Measurements from ENCODE around the gene FAM168A. TPM values are rescaled to one million over a fixed set of nuclear protein-coding genes. Genes with fewer than 3 reads are reported as not detected.
A peak's percentile ranks its signal among the peaks of the same experiment; 100 is the strongest.

FAM168A gene
- total RNA-seq, 1 donor from 2014 or later = 28.4 TPM

GRCh38 chr11:73389134-73389525, 208.8 kb downstream of the FAM168A start:
- TF ChIP-seq CTCF (IDR thresholded peaks at IDR 0.05; ENCODE audit: borderline replicate concordance) = no peak
- Histone ChIP-seq H3K4me3 (no peak overlapping the region), H3K4me1 (peaks cover 53% of the 10 kb centered on the region), H3K9me3 (replicated peaks) (no peaks in the 10 kb centered on the region), H3K27me3 (ENCODE audit: low read depth) (no peaks in the 10 kb centered on the region), H3K36me3 (no peaks in the 10 kb centered on the region), H3K27ac (replicated peaks) (no peak overlapping the region)
- no peak for DNase-seq
- intact Hi-C loops (cut with micrococcal nuclease) = no loop called here

DNA sequence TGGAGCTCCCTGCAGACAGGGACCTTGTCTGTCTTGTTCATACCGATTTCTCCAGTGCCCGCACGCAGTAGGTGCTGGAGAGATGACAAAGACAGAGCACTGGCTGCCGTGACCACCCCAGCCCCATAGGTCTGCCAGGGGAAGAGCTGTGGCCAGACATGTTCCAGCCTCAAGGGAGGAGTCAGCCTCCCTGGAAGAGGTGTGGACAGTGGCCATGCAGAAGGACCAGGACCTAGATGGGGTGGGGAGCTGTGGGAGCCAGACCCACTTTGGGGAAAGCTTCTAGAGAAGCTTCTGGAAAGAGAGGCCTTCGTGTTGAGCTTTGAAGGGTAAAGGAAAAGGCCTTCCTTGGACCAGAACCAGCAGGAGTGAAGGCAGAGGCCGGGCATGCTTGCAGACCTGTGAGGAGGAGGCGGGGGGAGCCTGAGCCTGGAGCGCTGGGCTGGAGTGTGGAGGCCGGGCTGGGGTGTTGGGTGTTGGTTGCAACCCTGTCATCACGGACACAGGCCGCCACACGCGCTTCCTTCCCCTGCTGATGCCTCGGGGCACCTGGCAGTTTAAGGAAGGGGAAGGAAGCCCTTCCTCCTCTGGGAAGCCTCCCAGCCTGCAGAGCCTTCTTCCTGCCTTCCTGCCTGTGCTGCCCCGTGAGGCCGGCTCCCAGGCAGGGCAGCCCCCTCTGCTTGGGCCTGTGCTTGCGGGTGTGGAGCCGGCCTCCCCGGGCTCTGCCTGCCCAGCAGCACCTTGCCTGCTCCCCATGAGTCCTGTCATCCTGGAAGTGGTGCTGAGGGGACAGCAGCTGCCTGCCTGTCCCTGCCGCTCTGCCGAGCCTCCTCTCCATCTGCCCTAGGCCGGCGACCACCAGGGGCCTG, 209.4 kb downstream of the FAM168A start:
- intact Hi-C loops (cut with micrococcal nuclease) = no loop called here
- peak overlapping the region; percentile 46 for H3K27ac ChIP-seq (replicated peaks)
- H3K36me3 ChIP-seq = no peaks in the 10 kb centered on the region
- no peaks in the 10 kb centered on the region for H3K27me3 ChIP-seq (ENCODE audit: low read depth)
- peaks cover 54% of the 10 kb centered on the region for H3K4me1 ChIP-seq
- no peak overlapping the region for H3K4me3 ChIP-seq
- TF ChIP-seq CTCF (IDR thresholded peaks at IDR 0.05; ENCODE audit: borderline replicate concordance) = no peak
- DNase-seq = peak; percentile 70
- H3K9me3 ChIP-seq (replicated peaks) = no peaks in the 10 kb centered on the region

GRCh38 chr11:73387594-73388264, 210.2 kb downstream of the FAM168A start:
- Histone ChIP-seq H3K27me3 (ENCODE audit: low read depth) (no peaks in the 10 kb centered on the region), H3K27ac (replicated peaks) (peak overlapping the region; percentile 46), H3K36me3 (no peaks in the 10 kb centered on the region), H3K4me3 (no peak overlapping the region), H3K9me3 (replicated peaks) (no peaks in the 10 kb centered on the region), H3K4me1 (peaks cover 55% of the 10 kb centered on the region)
- intact Hi-C loops (cut with micrococcal nuclease) = no loop called here
- TF ChIP-seq CTCF (IDR thresholded peaks at IDR 0.05; ENCODE audit: borderline replicate concordance) = no peak
- no peak for DNase-seq

- peaks cover 67% of the 10 kb centered on the region for H3K4me1 ChIP-seq
- no peaks in the 10 kb centered on the region for H3K27me3 ChIP-seq (ENCODE audit: low read depth)
- peak overlapping the region; percentile 59 for H3K27ac ChIP-seq (replicated peaks)
- DNase-seq = no peak
- no peak for TF ChIP-seq CTCF (IDR thresholded peaks at IDR 0.05; ENCODE audit: borderline replicate concordance)
- H3K36me3 ChIP-seq = no peaks in the 10 kb centered on the region
- intact Hi-C loops (cut with micrococcal nuclease) = no loop called here
- H3K9me3 ChIP-seq (replicated peaks) = no peaks in the 10 kb centered on the region
- no peak overlapping the region for H3K4me3 ChIP-seq
These were observed 211.4 kb downstream of the FAM168A start for GRCh38 chr11:73386546-73386945.

- Histone ChIP-seq H3K4me3 (no peak overlapping the region), H3K36me3 (no peaks in the 10 kb centered on the region), H3K9me3 (replicated peaks) (no peaks in the 10 kb centered on the region), H3K4me1 (peaks cover 72% of the 10 kb centered on the region), H3K27ac (replicated peaks) (peak overlapping the region; percentile 59), H3K27me3 (ENCODE audit: low read depth) (no peaks in the 10 kb centered on the region)
- intact Hi-C loops (cut with micrococcal nuclease) = no loop called here
- no peak for TF ChIP-seq CTCF (IDR thresholded peaks at IDR 0.05; ENCODE audit: borderline replicate concordance)
- DNase-seq = peak; percentile 47
These were observed 211.9 kb downstream of the FAM168A start for GRCh38 chr11:73386016-73386415.

All from left ventricle myocardium inferior (tissue), 1 donor.